ENCODE data around the gene IRF2BP2. TPM values are rescaled to one million over a fixed set of nuclear protein-coding genes. Genes with fewer than 3 reads are reported as not detected.

IRF2BP2 gene
- total and polyA plus RNA-seq, 2 of the 13 experiments (the other 11 are each of a cell fraction or from before 2014, with no cell fraction given): 140 to 147 TPM

- TF ChIP-seq PRPF4 (IDR thresholded peaks at IDR 0.05; ENCODE audit: low read depth, low read length, poor library complexity, severe bottlenecking) (no peak), MZF1 (CRISPR knock-in tag; IDR thresholded peaks at IDR 0.05; ENCODE audit: borderline replicate concordance) (no peak), PAF1 (CRISPR knock-in tag; IDR thresholded peaks at IDR 0.05) (peak; percentile 79; the same call in 1 of the 2 replicates), ZNF143 (CRISPR knock-in tag; IDR thresholded peaks at IDR 0.05) (no peak), ZNF12 (CRISPR knock-in tag; IDR thresholded peaks at IDR 0.05) (0 out of 2 replicates have a peak, but pooled peaks have one; percentile 22), GTF2F1 (IDR thresholded peaks at IDR 0.05; ENCODE audit: low read length) (no peak), THAP11 (CRISPR knock-in tag; IDR thresholded peaks at IDR 0.05) (no peak), ZBTB25 (CRISPR knock-in tag; IDR thresholded peaks at IDR 0.05) (no peak), XBP1 (CRISPR knock-in tag; IDR thresholded peaks at IDR 0.05) (no peak), PATZ1 (CRISPR knock-in tag; IDR thresholded peaks at IDR 0.05) (peak; percentile 78), FOXO4 (CRISPR knock-in tag; conservative IDR thresholded peaks at IDR 0.05) (no peak), FOXC1 (CRISPR knock-in tag; IDR thresholded peaks at IDR 0.05; ENCODE audit: borderline replicate concordance) (no peak), MXD3 (CRISPR knock-in tag; IDR thresholded peaks at IDR 0.05) (no peak), BHLHE40 (IDR thresholded peaks at IDR 0.05; ENCODE audit: low read length) (no peak), RAD51 (IDR thresholded peaks at IDR 0.05; ENCODE audit: borderline replicate concordance) (no peak), ZNF777 (CRISPR knock-in tag; IDR thresholded peaks at IDR 0.05) (no peak), ARHGAP35 (CRISPR knock-in tag; IDR thresholded peaks at IDR 0.05; ENCODE audit: borderline replicate concordance) (0 out of 2 replicates have a peak, but pooled peaks have one; percentile 36), RCOR2 (CRISPR knock-in tag; IDR thresholded peaks at IDR 0.05) (no peak), ELF4 (CRISPR knock-in tag; IDR thresholded peaks at IDR 0.05; ENCODE audit: borderline replicate concordance) (no peak), SUZ12 (IDR thresholded peaks at IDR 0.05; ENCODE audit: low read depth, low read length) (no peak), KLF15 (CRISPR knock-in tag; IDR thresholded peaks at IDR 0.05; ENCODE audit: borderline replicate concordance) (no peak), FOXA3 (CRISPR knock-in tag; IDR thresholded peaks at IDR 0.05) (no peak), TMF1 (CRISPR knock-in tag; IDR thresholded peaks at IDR 0.05; ENCODE audit: low read depth) (no peak), NFIC (IDR thresholded peaks at IDR 0.05; ENCODE audit: low read length) (no peak), YEATS2 (CRISPR knock-in tag; IDR thresholded peaks at IDR 0.05; ENCODE audit: borderline replicate concordance) (no peak)
Measured at GRCh38 chr1:234608911-234609690, 877 bp downstream of the IRF2BP2 start (continued).

All from HepG2 (cell line).